Activated naive CD4-positive, alpha-beta T cell treated with anti-CD3 and anti-CD28 coated beads, Interleukin-2, amount 50 U/mL, for 16 hours (primary cell): Measurements from ENCODE around the gene PRTG.
"Not testable (repeated sequence)": the region's sequence is repeated elsewhere in the genome, so short reads cannot be mapped to it uniquely, and the experiment has no call there.

ENCODE experiments used
- DNase-seq: peaks from one replicate; pipeline ENCODE4 v3.0.0-alpha.2; 2020

Gene PRTG

GRCh38 chr15:55694652-55695150 lies 48.3 kb downstream of the PRTG start:
- no peak for DNase-seq

DNA sequence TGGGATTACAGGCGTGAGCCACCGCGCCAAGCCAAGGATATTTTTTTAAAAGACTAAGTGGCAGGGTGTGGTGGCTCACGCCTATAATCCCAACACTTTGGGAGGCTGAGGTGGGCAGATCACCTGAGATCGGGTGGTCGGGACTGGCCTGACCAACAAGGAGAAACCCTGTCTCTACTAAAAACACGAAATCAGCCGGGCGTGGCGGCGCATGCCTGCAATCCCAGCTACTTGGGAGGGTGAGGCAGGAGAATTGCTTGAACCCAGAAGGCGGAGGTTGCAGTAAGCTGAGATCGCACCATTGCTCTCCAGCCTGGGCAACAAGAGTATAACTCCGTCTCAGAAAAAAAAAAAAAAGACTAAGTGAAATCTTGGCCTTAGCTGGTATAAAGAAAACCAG lies 49.8 kb downstream of the PRTG start:
- DNase-seq: not testable (repeated sequence)

DNA sequence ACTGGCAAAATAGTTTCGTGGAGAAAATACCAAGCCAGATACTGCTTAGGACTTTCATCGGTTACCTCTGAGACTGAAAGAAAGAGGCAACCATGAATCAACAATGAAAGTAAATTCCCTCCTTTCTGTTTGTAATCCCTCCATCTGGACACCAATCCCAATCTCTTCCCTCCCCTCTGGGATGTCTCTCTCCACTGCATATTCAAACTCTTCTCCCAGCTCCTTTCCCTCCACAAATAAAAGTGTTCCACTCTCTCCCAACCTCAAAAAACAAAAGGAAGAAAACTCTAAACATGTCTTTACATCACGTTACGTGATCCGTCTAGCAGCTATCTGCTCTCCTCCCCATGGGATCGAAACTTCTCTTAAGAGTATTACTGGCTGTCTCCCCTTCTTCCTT lies 55.2 kb downstream of the PRTG start:
- DNase-seq: no peak

- DNase-seq: no peak
Observed at GRCh38 chr15:55685286-55685685, 57.7 kb downstream of the PRTG start.

- DNase-seq: no peak
Observed at GRCh38 chr15:55683376-55683775, 59.6 kb downstream of the PRTG start.

- DNase-seq: no peak
Observed at GRCh38 chr15:55681631-55682030, 61.3 kb downstream of the PRTG start.

GRCh38 chr15:55676507-55676906 lies 66.4 kb downstream of the PRTG start:
- DNase-seq: no peak

DNA sequence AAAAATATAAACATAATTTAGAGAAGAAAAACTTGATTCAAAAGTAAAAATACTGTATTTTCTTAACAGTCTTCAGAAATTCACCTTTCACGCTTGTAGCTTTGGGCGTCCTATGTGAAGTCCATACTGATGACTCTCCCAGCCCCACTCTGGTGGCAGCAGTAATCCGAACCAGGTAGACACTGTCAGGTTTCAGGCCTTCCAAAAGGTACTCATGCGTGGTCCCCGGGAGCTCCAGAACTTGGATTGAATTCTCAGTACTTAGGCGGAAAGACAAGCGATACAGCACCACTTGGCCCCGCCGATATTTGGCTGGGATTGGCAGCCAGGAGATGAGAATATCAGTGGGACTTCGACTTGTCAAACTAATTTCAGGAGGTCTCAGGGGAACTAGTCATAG lies 69.7 kb downstream of the PRTG start:
- DNase-seq: no peak

- no peak for DNase-seq
Observed at GRCh38 chr15:55669270-55669669, 73.7 kb downstream of the PRTG start.

- DNase-seq: no peak
Observed at GRCh38 chr15:55665605-55666227, 77.2 kb downstream of the PRTG start.

- no peak for DNase-seq
Observed at GRCh38 chr15:55661428-55661827, 81.5 kb downstream of the PRTG start.

GRCh38 chr15:55660153-55660552 lies 82.8 kb downstream of the PRTG start:
- DNase-seq: no peak

DNA sequence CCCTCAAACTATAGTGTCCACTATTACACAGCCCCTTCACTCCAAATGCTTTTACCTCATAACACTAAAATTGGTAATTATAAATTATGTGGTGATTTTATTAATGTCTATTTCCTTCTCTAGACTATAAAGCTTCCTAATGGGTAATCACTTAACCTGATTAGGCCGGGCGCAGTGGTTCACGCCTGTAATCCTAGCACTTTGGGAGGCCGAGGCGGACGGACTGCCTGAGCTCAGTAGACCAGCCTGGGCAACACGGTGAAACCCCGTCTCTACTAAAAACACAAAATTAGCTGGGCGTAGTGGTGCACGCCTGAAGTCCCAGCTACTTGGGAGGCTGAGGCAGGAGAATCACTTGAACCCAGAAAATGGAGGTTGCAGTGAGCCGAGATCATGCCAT lies 83.5 kb downstream of the PRTG start:
- DNase-seq: no peak

DNA sequence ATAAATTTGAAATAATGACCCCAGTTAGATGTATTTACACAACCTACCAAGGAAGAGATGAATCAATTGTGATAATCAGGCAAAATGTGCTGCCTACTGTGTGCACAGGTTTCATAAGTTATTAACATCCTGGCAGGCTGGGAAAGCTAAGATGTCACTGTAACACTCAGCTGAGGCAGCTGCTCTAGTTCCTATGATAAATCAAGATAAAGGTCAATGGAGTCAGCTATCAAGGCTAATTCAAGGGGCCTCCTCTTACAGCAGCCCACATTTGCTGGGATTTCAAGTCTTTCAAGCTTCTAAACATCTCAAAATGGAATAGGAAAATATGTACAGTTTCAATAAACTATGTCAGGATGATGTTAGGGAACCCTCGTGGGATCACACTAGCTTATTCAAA lies 84.1 kb downstream of the PRTG start:
- DNase-seq: no peak

- no peak for DNase-seq
Observed at GRCh38 chr15:55654561-55655031, 88.4 kb downstream of the PRTG start.

GRCh38 chr15:55652909-55653495 lies 90.0 kb downstream of the PRTG start:
- DNase-seq: no peak

- no peak for DNase-seq
Observed at GRCh38 chr15:55652359-55652758, 90.6 kb downstream of the PRTG start.

DNA sequence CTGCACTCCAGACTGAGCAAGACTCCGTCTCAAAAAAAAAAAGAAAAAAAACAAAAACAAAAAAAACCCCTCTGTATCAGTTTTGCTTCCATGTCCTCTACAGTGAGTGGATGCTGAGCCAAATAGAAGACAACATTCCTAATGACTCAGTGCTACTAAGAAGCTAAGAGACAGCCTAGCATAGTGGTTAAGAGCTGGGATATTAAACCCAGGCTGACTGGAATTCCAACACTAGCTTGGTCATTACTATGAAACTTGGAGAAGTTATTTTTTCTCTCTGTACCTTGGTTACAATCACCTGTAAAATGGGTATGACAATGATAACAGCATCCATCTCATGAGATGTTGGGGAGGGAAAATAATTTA lies 93.9 kb downstream of the PRTG start:
- DNase-seq: no peak

DNA sequence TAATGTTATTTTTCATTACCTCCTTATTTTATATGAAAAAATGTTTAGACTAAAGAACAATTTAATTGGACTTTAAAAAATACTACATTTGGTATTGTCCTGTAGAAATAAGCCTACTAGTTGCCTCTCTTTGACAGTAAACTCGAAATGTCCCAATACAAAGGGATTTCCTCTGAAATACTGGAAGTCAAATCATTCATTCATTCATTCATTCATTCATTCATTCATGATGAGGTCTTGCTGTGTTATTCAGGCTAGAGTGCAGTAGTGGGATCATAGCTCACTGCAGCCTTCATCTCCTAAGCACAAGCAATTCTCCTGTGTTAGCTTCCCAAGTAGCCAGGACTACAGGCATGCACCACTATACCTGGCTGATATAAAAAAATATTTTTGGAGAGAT lies 104.2 kb downstream of the PRTG start:
- no peak for DNase-seq

GRCh38 chr15:55637086-55637485 lies 105.9 kb downstream of the PRTG start:
- no peak for DNase-seq

- no peak for DNase-seq
Observed at GRCh38 chr15:55633731-55634130, 109.2 kb downstream of the PRTG start.

DNA sequence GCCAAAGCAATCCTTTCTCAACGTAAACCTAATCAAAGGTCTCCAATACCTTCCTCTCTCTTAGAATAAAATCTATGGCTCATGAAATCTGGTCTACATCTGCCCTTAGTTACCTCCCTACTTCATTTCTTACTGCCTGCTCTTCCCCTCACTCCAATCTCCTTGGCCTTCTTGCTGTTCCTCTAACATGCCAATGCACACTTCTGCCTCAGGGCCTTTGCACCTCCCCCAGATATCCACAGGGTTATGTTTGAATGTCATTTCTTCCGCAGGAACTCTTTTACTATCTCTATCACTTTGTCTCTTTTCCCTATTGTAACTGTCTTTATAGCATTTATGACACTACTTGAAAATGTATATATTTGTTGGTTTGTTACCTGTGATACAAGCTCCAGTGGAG lies 110.5 kb downstream of the PRTG start:
- DNase-seq: no peak

DNA sequence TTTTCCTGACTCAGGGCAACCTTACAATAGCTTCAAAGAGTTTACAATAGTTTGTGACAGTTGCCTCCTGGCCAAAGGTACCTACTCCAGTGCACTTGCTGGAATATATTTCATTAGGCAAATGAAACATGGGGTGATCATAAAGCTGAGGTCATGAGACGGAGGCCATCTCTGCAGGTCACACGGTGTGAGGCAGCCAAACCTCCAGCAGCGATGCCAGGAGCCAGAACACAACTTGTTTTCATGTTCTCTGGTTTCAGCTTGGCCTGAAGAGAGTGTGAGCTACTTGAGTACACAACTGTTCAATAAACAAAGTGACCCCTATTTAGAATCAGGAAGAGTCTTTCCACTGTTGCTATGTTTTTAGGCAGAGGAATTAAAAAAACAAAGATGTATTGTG lies 112.1 kb downstream of the PRTG start:
- no peak for DNase-seq

GRCh38 chr15:55628369-55628730 lies 114.6 kb downstream of the PRTG start:
- DNase-seq: no peak

DNA sequence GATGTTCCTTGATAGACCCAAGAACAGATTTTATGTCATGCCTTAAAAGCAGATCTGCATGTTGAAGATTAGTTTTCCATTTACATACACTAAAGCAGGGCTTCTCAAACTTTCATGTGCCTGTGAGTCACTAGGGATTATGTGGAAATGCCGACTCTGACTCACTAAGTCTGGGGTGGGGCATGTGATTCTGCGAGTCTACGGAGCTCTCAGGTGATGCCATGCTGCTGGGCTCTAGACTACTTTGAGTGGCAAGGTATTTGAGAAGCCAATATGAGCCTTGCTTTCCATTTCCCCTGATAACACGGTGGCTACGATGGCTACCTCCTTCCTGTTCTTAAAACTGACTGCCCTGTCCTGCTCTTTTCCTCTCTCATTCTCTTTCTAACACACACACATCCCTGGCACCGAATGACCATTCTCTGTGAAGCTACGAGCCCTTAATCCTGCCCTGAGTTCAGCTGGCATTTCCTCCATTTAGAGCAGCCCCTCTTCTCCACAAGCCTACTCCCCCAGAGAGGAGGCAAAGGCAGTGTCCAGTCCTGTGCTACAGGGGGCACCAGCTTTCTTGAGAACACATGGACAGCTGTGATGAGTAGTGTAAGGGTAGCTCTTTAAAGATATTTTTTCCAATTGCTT lies 115.1 kb downstream of the PRTG start:
- no peak for DNase-seq
